Esophagus squamous epithelium (tissue), 5 donors: Measurements from ENCODE around the gene ALS2. TPM values are rescaled to one million over a fixed set of nuclear protein-coding genes. Genes with fewer than 3 reads are reported as not detected.
A peak's percentile ranks its signal among the peaks of the same experiment; 100 is the strongest.

Source experiments
- DNase-seq: peaks from one replicate; lab custom pipeline; 2025; lab: John Stamatoyannopoulos, UW
- H3K27ac ChIP-seq, 4 donors: fragments of 200-600 bp; sonication (generic); one replicate each; pipeline ENCODE4 v1.5.1; 2016 to 2019; ENCODE audit warnings: mild to moderate bottlenecking in 1 of 4
- H3K27me3 ChIP-seq, 4 donors: fragments of 200-600 bp; sonication (generic); 1 replicate in 3 of 4; 2 replicates in 1 of 4; pipeline versions ENCODE4 v1.5.1 to v1.6.0; 2017 to 2021; ENCODE audit warnings: antibody characterized with exemption in 1 of 4
- H3K36me3 ChIP-seq, 3 donors: fragments of 200-600 bp; sonication (generic); one replicate each; pipeline ENCODE4 v1.5.1; 2016 to 2019
- H3K4me1 ChIP-seq, 3 donors: fragments of 200-600 bp; sonication (generic); one replicate each; pipeline ENCODE4 v1.5.1; 2017 to 2019
- H3K4me3 ChIP-seq, 4 donors: fragments of 200-600 bp; sonication (generic); 1 replicate in 3 of 4; 2 replicates in 1 of 4; pipeline ENCODE4 v1.5.1; 2016 to 2019; ENCODE audit warnings: mild to moderate bottlenecking in 2 of 4, moderate library complexity in 1 of 4
- H3K9me3 ChIP-seq, 3 donors: fragments of 200-600 bp; sonication (generic); one replicate each; pipeline ENCODE4 v1.5.1; 2016 to 2019
- POLR2A ChIP-seq, 4 donors: fragments of 450-650 bp; IDR thresholded peaks; one replicate each; pipeline ENCODE4 v1.6.1; 2017; ENCODE audit warnings: antibody characterized with exemption in 4 of 4, mild to moderate bottlenecking in 4 of 4, moderate library complexity in 3 of 4
- WGBS, 2 donors: methylation state at CpG; one replicate each; pipeline ENCODE4 v1.1.5; 2018; 5-methylcytosine and 5-hydroxymethylcytosine counted together
- intact Hi-C: fragments of 100-400 bp; cut with DNase I; formaldehyde crosslinking; loops from one replicate; pipeline ENCODE4 v1.15.0; 2022
- total RNA-seq, 4 donors: library from RNA; depleted of rRNA; stranded (reverse); fragments of >200 nt; gene quantifications; one replicate each; pipeline ENCODE4 v1.1.0, GENCODE V29; 2016
- TF ChIP-seq, protein P1 (sequence below), 6 experiments: fragments of 450-650 bp in 4 of 6; fragments of 200-600 bp in 2 of 6; sonication (generic) in 2 of 6; IDR thresholded peaks; one replicate each; pipeline ENCODE4 v1.5.1; 2016 to 2019; ENCODE audit warnings: antibody characterized with exemption in 6 of 6, mild to moderate bottlenecking in 4 of 6, moderate library complexity in 4 of 6
- donor health status: DM: yes; HTN: yes; CAD: no.

Gene ALS2
- total RNA-seq, 4 donors from 2014 or later, result 7.0 to 15.1 (median 8.5) TPM

DNA sequence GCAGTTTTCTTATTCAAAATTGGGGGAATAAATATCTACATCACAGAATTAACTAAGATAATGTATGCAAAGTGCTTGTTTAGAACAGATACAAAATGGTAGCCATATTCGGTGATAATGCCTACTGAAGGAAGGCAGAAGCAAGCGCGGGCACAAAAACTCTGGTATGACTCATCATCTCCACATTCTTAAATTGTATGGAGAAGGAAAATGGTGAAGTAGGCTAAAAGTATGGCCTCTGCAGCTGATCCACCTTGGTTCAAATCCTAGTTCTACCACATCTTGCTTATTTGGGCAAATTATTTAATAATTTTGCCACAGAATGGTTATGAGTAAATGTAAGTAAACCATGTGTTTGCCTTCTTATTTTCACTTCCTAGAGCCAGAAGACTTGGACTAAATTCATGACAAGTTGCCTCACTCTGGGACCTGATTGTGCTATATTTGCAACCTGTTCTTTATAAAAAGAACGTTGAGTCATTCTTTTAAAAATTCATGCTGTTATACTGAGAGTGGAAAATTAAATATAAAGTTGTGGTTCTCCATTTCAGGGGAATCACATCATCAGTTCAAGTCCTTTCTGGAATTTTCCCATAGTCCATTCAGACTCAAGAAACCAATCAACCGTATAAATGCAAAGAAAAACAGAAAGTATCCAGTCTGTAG lies 16.6 kb upstream of the ALS2 start:
- Histone ChIP-seq H3K36me3 (no peaks in the 10 kb centered on the region), H3K4me1 (no peaks in the 10 kb centered on the region), H3K27ac (no peak overlapping the region), H3K4me3 (no peak overlapping the region), H3K27me3 (no peaks in the 10 kb centered on the region), H3K9me3 (no peaks in the 10 kb centered on the region)
- DNase-seq, result no peak
- WGBS, 2 donors, result 46 to 60% methylated on average over 5 of the region's 5 CpGs
- TF ChIP-seq POLR2A (IDR thresholded peaks at IDR 0.05), result no peak
- TF ChIP-seq, protein P1, sequence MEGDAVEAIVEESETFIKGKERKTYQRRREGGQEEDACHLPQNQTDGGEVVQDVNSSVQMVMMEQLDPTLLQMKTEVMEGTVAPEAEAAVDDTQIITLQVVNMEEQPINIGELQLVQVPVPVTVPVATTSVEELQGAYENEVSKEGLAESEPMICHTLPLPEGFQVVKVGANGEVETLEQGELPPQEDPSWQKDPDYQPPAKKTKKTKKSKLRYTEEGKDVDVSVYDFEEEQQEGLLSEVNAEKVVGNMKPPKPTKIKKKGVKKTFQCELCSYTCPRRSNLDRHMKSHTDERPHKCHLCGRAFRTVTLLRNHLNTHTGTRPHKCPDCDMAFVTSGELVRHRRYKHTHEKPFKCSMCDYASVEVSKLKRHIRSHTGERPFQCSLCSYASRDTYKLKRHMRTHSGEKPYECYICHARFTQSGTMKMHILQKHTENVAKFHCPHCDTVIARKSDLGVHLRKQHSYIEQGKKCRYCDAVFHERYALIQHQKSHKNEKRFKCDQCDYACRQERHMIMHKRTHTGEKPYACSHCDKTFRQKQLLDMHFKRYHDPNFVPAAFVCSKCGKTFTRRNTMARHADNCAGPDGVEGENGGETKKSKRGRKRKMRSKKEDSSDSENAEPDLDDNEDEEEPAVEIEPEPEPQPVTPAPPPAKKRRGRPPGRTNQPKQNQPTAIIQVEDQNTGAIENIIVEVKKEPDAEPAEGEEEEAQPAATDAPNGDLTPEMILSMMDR (IDR thresholded peaks at IDR 0.05), result no peak
- intact Hi-C loops, result no loop called here

DNA sequence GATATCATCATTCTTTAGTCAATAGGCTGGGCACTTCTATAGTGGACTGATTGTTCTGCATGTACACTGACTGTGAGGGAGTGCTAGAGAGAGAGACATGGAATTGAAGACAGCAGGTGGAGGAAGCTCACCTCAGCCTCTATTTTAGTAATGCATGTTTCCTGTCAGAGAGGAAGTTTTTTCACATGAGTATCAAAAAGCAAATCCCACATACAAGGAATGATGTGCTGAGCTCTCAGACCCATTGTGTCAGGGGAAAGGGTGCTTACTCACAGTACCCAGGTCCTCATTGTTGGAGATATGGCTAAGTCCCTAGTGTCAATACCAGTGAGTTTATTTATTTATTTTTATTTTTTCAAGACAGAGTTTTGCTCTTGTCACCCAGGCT lies 15.7 kb upstream of the ALS2 start:
- TF ChIP-seq, protein P1 (IDR thresholded peaks at IDR 0.05), result no peak
- TF ChIP-seq POLR2A (IDR thresholded peaks at IDR 0.05), result no peak
- no peak for DNase-seq
- no peak overlapping the region for H3K27ac ChIP-seq
- no peaks in the 10 kb centered on the region for H3K36me3 ChIP-seq
- no peaks in the 10 kb centered on the region for H3K9me3 ChIP-seq
- intact Hi-C loops, result no loop called here
- no peaks in the 10 kb centered on the region for H3K4me1 ChIP-seq
- no peaks in the 10 kb centered on the region for H3K27me3 ChIP-seq
- H3K4me3 ChIP-seq, result no peak overlapping the region

DNA sequence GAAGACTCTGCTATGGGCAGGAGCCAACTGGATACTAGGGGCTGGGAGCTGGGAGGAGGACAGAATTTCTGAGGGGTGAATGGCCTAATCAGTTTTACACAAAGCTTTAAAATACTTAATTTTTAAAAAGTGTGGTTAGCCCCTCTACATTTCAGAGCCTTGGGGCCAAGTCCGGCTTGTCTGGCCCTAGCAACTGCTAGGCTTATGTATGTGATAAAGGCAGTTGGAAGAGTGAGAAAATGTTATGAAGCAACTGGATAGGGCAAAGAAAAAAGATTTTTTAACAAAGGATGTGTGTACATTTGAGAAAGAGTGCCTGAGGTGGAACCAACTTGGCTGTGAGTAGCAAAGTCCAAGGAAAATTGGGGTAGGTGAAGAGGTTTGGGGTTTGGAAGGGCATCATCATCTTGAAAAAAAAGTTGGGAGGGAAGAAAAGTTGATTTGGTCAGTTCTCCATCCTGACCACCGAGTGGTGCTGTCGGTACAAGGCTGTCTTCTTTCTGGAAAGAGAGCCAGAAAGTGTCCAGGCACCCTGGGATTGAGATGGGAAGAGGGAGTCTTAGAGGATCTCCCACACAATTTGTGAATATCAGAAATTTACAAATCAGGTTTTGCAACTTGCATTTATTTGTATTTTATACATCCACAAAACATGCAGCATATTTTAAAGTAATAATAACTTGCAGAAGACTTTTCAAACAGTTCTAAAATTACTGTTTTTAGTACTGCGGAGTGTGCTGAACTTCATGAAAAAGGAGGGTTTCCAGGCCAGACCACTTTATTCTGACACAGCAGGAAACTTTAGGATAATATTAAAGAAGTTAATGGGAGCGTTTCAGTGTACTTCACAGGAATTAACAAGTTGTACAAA lies 15.1 kb upstream of the ALS2 start:
- intact Hi-C loops, result no loop called here
- 29 to 34% methylated on average over 5 of the region's 5 CpGs for WGBS, 2 donors
- no peak for DNase-seq
- no peaks in the 10 kb centered on the region for H3K36me3 ChIP-seq
- H3K4me1 ChIP-seq, result no peaks in the 10 kb centered on the region
- H3K27ac ChIP-seq, result no peak overlapping the region
- TF ChIP-seq, protein P1 (IDR thresholded peaks at IDR 0.05), result peak in 4 of 6 experiments; percentile 40 to 59 (median 45)
- no peak for TF ChIP-seq POLR2A (IDR thresholded peaks at IDR 0.05)
- no peaks in the 10 kb centered on the region for H3K27me3 ChIP-seq
- no peaks in the 10 kb centered on the region for H3K9me3 ChIP-seq
- H3K4me3 ChIP-seq, result no peak overlapping the region

DNA sequence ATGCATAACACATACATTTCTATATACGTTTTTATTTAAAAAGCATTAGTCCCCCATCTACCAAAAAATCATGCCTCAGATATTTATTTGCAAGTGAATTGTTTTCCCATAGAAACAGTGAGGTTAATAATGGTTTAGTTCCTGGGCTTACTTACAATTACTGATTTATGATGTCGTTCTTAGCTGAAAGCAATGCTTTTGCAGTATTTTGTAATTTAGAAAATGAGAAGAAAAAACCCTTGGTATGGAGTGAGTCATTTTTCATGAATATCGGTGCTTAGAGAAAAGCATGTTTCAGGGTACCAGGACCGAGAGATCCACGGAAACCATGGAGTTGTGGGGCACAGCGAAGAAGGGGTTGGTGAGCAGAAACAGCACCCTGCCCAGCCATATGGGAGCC lies 13.6 kb upstream of the ALS2 start:
- 79 to 83% methylated on average over 4 to 6 of the region's 6 CpGs for WGBS, 2 donors
- TF ChIP-seq, protein P1 (IDR thresholded peaks at IDR 0.05), result no peak
- TF ChIP-seq POLR2A (IDR thresholded peaks at IDR 0.05), result no peak
- H3K9me3 ChIP-seq, result no peaks in the 10 kb centered on the region
- no peaks in the 10 kb centered on the region for H3K27me3 ChIP-seq
- no peak for DNase-seq
- H3K4me3 ChIP-seq, result no peak overlapping the region
- H3K27ac ChIP-seq, result no peak overlapping the region
- intact Hi-C loops, result no loop called here
- H3K36me3 ChIP-seq, result no peaks in the 10 kb centered on the region
- H3K4me1 ChIP-seq, result no peaks in the 10 kb centered on the region

DNA sequence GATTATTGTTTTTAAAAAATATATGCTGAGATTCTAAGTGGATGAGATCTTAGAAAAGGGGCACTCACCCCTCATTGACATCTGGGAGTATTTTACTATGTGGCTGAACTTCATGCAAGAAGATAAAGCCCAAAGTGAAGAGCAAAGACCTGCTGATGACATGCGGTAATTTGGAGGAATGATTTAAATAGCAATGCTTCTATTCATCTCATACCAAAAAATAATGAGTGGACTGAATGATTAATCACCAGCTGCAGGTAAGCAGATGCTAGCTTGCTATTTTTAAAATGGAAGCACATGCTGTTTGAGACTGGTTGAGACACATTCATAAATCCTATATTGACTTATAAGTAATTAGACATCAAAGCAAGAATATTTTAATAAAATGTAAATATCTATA lies 12.9 kb upstream of the ALS2 start:
- Histone ChIP-seq H3K27me3 (no peaks in the 10 kb centered on the region), H3K4me3 (no peak overlapping the region), H3K9me3 (no peaks in the 10 kb centered on the region), H3K36me3 (no peaks in the 10 kb centered on the region), H3K27ac (no peak overlapping the region), H3K4me1 (no peaks in the 10 kb centered on the region)
- 73 to 84% methylated on average over 1 of the region's 1 CpG for WGBS, 2 donors
- intact Hi-C loops, result no loop called here
- no peak for DNase-seq
- no peak for TF ChIP-seq POLR2A (IDR thresholded peaks at IDR 0.05)
- TF ChIP-seq, protein P1 (IDR thresholded peaks at IDR 0.05), result no peak
